Measurements from ENCODE around the gene LRRC45.

DNA sequence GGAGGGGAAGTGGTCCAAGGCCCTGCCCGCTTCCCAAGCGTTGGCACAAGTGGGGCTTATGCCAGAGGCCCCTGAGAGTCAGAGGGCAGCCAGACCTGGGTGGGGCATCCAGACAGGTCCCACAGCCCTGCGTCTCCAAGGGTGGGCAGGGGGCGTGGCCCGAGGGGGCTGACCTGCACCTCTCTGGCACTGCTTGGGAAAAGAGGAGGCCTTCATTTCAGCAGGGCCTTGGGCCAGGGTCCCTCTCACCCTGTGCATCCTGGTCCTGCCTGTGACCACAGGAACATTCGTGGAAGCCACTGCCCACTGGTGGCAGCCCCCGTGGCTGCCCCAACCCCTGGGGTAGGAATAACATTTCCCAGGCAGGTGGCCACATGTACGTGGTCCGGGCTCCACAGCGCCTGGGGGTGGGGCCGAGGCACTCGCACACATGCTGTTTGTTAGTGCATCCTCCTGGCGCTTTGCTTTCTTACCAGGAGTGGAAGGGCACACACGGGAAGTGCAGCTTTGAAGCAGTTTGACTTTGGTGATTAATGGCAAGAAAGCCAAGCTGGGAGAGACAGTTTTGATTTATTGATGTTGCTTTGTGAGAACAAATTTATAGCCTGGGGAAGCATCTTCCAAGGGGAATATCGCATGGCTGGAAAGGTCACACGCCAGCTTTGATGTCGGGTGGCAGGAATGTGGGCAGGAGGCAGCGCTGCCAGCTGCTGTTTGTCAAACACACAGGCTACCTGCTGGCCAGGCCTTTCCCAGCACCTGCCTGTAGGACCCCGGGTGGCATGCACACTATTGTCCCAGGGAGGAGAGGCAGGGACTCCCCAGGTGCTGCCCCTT, 4.7 kb upstream of the LRRC45 start:
- TF ChIP-seq CTCF (IDR thresholded peaks at IDR 0.05; ENCODE audit: extremely low read depth in 1 of 2, insufficient read depth in 1 of 2, low read depth in 1 of 2, low read length in 2 of 2) = no peak
- no peak for TF ChIP-seq JUN (IDR thresholded peaks at IDR 0.05; ENCODE audit: borderline replicate concordance, insufficient read depth, insufficient read length, low read depth)
- TF ChIP-seq EZH2 (IDR thresholded peaks at IDR 0.05; ENCODE audit: borderline replicate concordance, low read depth, low read length, severe bottlenecking) = no peak

Data from endothelial cell of umbilical vein (primary cell).